HEK293T (cell line): ENCODE data around the gene SLC35F3.

Experiments used
- BHLHE40 ChIP-seq: fragments of 450-650 bp; IDR thresholded peaks from 2 replicates; pipeline ENCODE4 v1.6.1; 2016; ENCODE audit warnings: mild to moderate bottlenecking, moderate library complexity, borderline replicate concordance
- FOXK2 ChIP-seq: fragments of 450-650 bp; IDR thresholded peaks from 2 replicates; pipeline ENCODE4 v1.6.1; 2016; ENCODE audit warnings: mild to moderate bottlenecking
- FOXM1 ChIP-seq: fragments of 450-650 bp; IDR thresholded peaks from 2 replicates; pipeline ENCODE4 v1.6.1; 2017; ENCODE audit warnings: mild to moderate bottlenecking, borderline replicate concordance
- HDGF ChIP-seq: fragments of 450-650 bp; IDR thresholded peaks from 2 replicates; pipeline ENCODE4 v1.6.1; 2017; ENCODE audit warnings: antibody characterized with exemption, borderline replicate concordance
- NFRKB ChIP-seq: fragments of 450-650 bp; IDR thresholded peaks from 2 replicates; pipeline ENCODE4 v1.6.1; 2016; ENCODE audit warnings: mild to moderate bottlenecking, moderate library complexity
- SUZ12 ChIP-seq: fragments of 450-650 bp; IDR thresholded peaks from 2 replicates; pipeline ENCODE4 v1.6.1; 2016; ENCODE audit warnings: mild to moderate bottlenecking
- TARDBP ChIP-seq: fragments of 450-650 bp; IDR thresholded peaks from 2 replicates; pipeline ENCODE4 v1.6.1; 2016

- TF ChIP-seq NFRKB (no peak), BHLHE40 (no peak), TARDBP (no peak), FOXK2 (no peak), HDGF (no peak), SUZ12 (no peak), FOXM1 (no peak)
These were observed 23.6 kb downstream of the SLC35F3 start for GRCh38 chr1:233928123-233928522.
